Activated naive CD4-positive, alpha-beta T cell treated with anti-CD3 and anti-CD28 coated beads, Interleukin-2, amount 50 U/mL, for 24 hours (primary cell): ENCODE data around the gene NHERF1.

Experiments
- H3K27ac Mint-ChIP-seq: one replicate; pipeline ENCODE4 v1.8.0; 2021; ENCODE audit warnings: mild to moderate bottlenecking, mixed read lengths
- H3K27me3 Mint-ChIP-seq: one replicate; pipeline ENCODE4 v1.8.0; 2021; ENCODE audit warnings: mixed read lengths
- H3K36me3 Mint-ChIP-seq: one replicate; pipeline ENCODE4 v1.8.0; 2021; ENCODE audit warnings: mixed read lengths
- H3K4me1 Mint-ChIP-seq: one replicate; pipeline ENCODE4 v1.8.0; 2021; ENCODE audit warnings: mixed read lengths
- H3K4me3 Mint-ChIP-seq: one replicate; pipeline ENCODE4 v1.8.0; 2021; ENCODE audit warnings: mild to moderate bottlenecking, mixed read lengths
- H3K9me3 Mint-ChIP-seq: one replicate; pipeline ENCODE4 v1.8.0; 2021; ENCODE audit warnings: mixed read lengths

Gene NHERF1

DNA sequence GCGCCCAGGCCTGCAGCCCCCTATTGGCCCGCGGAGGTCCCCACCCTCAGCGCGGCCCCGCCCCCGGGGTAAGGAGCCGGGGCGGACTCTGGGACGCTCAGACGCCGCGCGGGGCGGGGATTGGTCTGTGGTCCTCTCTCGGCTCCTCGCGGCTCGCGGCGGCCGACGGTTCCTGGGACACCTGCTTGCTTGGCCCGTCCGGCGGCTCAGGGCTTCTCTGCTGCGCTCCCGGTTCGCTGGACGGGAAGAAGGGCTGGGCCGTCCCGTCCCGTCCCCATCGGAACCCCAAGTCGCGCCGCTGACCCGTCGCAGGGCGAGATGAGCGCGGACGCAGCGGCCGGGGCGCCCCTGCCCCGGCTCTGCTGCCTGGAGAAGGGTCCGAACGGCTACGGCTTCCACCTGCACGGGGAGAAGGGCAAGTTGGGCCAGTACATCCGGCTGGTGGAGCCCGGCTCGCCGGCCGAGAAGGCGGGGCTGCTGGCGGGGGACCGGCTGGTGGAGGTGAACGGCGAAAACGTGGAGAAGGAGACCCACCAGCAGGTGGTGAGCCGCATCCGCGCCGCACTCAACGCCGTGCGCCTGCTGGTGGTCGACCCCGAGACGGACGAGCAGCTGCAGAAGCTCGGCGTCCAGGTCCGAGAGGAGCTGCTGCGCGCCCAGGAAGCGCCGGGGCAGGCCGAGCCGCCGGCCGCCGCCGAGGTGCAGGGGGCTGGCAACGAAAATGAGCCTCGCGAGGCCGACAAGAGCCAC is at the start of gene NHERF1:
NHERF1 (plus strand) TSS at position 100 of the 750 bp plus-strand sequence; CDS start at position 319, 219 bp downstream.
- Mint-ChIP-seq H3K4me3 (peak within 1 kb of the TSS; percentile 99), H3K27ac (peak within 1 kb of the TSS; percentile 98), H3K27me3 (no peaks in the 10 kb centered on the region), H3K36me3 (peaks cover 5% of the 10 kb centered on the region), H3K4me1 (peaks cover 73% of the 10 kb centered on the region), H3K9me3 (no peaks in the 10 kb centered on the region)

DNA sequence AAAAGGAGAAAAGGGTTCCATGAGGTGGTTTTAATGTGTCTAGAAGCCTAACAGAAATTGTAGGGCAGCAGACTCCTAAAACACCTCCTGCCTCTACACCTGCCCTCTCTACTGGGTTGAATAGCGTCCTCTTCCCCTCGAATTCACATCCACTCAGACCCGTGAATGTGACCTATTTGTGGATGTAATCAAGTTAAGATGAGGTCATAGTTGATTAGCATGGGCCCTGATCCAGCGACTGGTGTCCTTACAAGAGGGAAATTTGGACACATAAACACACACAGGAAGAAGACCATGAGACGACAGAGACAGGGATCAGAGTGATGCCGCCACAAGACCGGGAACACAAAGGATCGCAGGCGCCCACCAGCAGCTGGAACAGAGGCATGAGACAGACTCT is 49.2 kb upstream of the NHERF1 start:
- no peak overlapping the region for H3K4me3 Mint-ChIP-seq
- no peaks in the 10 kb centered on the region for H3K4me1 Mint-ChIP-seq
- no peak overlapping the region for H3K27ac Mint-ChIP-seq
- H3K9me3 Mint-ChIP-seq: no peaks in the 10 kb centered on the region
- no peaks in the 10 kb centered on the region for H3K36me3 Mint-ChIP-seq
- H3K27me3 Mint-ChIP-seq: no peaks in the 10 kb centered on the region

DNA sequence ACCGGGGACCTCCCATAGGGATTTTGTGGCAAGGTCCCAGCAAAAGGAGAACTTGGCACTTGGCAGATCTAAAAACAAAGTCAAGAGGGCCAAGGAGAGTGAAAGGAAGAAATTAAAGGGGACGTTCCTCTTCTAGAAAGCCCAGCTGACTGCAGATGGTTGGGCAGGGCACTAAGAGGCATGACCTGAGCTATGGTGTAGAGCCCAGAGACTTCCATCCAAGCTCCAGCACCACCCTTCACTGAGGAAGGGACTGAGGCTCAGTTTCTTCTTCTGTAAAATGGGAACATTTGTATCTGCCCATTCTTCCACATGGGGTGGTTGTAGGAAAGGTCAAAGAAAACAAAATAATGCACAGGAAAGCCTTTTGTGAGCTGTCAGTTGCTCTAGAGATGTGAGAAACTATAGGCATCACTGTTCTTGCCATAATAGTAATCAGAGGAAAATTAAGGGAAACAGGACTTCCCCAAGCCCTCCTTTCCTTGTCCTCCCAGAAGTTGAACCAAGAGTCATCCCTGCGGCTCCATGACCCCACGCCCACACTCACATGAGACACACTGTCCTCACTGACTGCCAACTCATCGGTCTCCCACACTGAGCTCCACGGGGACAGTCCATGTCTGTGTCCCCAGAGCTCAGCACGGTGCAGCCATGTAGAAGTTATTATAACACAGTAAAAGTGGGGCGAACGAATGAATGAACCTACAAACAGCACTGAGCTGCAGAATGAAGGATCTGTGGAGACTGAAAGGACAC is 46.1 kb upstream of the NHERF1 start:
- Mint-ChIP-seq H3K9me3 (no peaks in the 10 kb centered on the region), H3K27me3 (no peaks in the 10 kb centered on the region), H3K4me3 (no peak overlapping the region), H3K4me1 (no peaks in the 10 kb centered on the region), H3K27ac (peak overlapping the region; percentile 14), H3K36me3 (no peaks in the 10 kb centered on the region)

DNA sequence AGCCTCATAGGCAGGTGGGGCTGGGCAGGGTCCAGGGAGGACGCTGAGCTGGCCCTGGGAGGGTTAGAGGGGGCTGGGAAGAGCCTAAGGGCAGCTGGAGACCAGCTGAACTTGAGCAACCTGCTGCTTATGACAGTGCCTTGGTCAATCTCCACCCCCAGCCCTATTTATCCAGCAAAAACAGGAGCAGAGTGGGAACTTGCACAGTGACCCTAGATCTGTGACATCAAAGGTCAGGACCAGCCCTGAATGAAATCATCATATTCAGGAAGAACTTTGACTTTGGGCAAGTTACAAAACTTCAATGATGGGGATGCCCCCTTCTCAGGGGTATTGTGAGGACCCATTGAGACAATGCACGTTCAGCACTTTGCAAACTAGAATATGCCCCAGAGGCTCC is 45.1 kb upstream of the NHERF1 start:
- Mint-ChIP-seq H3K27me3 (no peaks in the 10 kb centered on the region), H3K9me3 (no peaks in the 10 kb centered on the region), H3K4me1 (no peaks in the 10 kb centered on the region), H3K36me3 (no peaks in the 10 kb centered on the region), H3K4me3 (no peak overlapping the region), H3K27ac (no peak overlapping the region)

DNA sequence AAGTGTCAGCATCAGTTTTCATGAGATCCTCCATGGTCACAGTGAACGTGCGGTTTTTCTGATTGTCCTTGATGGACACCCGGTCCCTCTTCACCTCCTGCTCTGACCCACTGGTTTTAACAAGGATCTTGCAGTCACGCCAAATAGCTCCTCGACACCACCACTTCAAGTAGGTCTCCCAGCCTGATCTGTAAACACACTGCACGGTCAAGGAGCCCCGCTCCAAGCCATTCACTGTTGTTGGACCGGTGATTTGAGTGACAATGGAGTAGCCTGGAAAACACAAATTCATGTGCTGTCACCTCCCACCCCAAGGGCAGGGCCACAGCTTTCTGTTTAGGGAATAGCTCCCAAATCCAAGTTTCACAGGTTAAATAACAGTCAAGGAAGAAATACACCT is 43.9 kb upstream of the NHERF1 start:
- Mint-ChIP-seq H3K27me3 (no peaks in the 10 kb centered on the region), H3K36me3 (no peaks in the 10 kb centered on the region), H3K27ac (no peak overlapping the region), H3K4me3 (no peak overlapping the region), H3K9me3 (no peaks in the 10 kb centered on the region), H3K4me1 (no peaks in the 10 kb centered on the region)

DNA sequence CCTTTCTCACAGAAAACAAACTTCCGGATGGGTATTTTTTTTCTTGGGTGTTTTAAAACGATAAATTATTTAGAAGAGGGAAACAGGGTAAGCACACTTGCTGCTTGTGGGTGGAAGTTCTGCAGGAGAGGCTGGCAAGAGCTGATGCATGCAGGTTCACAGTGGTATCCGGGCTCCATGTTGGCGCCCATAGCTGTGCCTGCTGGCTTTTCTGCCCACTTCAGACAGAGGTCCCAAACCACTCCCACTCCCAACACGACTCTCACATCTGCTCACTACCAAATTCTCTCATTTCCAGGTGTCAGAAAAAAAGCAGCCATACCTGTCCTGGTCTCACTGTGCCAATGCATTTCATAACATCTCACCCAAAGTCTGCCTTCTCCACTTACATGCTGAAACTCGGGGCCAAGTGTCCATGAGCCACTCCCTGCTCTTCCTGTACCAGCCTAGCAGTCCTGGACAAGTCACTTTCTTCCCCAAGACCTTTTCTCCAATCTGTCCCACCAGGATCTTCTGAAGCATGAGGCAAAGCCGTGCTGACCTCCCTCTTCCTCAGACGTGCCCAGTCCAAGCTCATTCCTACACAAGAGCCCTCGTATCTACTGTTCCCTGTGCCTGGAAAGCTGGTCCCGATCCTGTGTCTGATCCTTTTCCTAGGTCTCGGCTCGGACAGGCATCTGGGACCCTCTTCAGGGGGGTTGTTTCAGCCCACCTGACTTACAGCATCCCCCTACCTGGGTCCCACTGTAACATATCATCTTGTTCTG is 37.2 kb upstream of the NHERF1 start:
- no peaks in the 10 kb centered on the region for H3K9me3 Mint-ChIP-seq
- no peak overlapping the region for H3K4me3 Mint-ChIP-seq
- no peak overlapping the region for H3K27ac Mint-ChIP-seq
- peaks cover 6% of the 10 kb centered on the region for H3K4me1 Mint-ChIP-seq
- H3K27me3 Mint-ChIP-seq: no peaks in the 10 kb centered on the region
- H3K36me3 Mint-ChIP-seq: peaks cover 2% of the 10 kb centered on the region

DNA sequence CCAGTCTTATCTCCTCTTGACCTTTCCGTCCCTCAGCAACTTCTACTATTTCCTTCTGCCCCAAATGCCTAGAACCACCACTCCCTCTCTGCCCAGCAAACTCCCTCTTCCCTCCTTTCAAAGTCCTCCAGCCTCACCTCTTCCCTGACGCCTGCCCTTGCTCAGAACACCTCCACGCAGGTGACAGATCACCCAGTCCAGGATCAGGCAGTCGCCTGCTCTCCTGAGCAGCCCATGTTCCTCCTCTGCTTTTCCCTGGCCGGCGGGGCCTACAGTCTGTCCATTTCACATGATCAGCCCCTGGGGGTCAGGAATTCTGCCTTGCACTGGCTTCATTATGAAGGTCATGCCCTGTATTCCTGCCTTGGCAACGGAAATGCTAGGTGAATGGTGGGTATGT is 36.1 kb upstream of the NHERF1 start:
- Mint-ChIP-seq H3K27ac (peak overlapping the region; percentile 24), H3K4me3 (no peak overlapping the region), H3K9me3 (no peaks in the 10 kb centered on the region), H3K4me1 (peaks cover 6% of the 10 kb centered on the region), H3K36me3 (peaks cover 2% of the 10 kb centered on the region), H3K27me3 (no peaks in the 10 kb centered on the region)

DNA sequence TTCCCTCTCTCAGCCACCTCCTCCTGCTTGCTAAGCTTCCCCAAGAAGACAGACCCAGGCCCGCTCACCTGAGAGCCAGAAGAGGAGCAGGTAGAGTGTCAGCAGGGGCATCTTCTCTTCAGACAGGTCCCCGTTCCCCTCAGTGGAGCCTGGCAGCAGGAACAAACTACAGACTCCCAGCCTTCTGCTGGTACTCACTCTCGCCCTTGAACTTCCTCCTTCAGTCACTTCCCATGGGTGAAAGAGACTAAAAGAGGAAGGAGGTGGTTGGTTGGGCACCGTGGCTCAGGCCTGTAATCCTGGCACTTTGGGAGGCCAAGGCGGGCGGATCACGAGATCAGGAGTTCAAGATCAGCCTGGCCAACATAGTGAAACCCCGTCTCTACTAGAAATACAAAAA is 35.7 kb upstream of the NHERF1 start, which contains the start of gene CD300LF:
CD300LF (minus strand) TSS at position 168 of the 400 bp plus-strand sequence; CDS start at position 111, 57 bp downstream.
- H3K27ac Mint-ChIP-seq: peak within 1 kb of the TSS; percentile 24
- H3K9me3 Mint-ChIP-seq: no peaks in the 10 kb centered on the region
- peaks cover 2% of the 10 kb centered on the region for H3K36me3 Mint-ChIP-seq
- peaks cover 6% of the 10 kb centered on the region for H3K4me1 Mint-ChIP-seq
- no peak within 1 kb of the TSS for H3K4me3 Mint-ChIP-seq
- H3K27me3 Mint-ChIP-seq: no peaks in the 10 kb centered on the region

DNA sequence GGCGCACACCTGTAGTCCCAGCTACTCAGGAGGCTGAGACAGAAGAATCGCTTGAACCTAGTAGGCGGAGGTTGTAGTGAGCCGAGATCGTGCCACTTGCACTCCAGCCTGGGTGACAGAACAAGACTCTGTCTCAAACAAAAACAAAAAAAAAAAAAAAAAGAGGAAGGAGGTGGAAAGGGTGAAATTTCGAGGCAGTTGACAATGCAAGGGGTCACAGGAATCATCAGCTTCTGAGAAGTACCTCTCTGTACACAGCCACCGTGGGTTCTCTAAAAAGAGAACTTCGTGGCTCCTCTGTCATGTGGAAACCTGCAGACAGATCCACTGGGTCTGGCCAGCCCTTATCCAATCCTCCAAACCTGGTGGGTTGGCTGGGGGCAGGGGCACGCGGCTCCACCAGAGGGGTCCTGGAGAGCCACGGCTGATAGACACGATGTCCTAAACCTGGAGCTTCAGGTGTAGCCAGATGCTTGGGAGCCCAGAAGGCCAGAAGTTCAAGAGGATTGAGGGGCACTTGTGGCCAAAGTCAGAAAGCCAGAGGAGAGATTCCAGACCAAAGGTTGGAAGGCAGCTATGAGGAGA is 35.2 kb upstream of the NHERF1 start:
- Mint-ChIP-seq H3K4me3 (no peak overlapping the region), H3K27ac (no peak overlapping the region)

DNA sequence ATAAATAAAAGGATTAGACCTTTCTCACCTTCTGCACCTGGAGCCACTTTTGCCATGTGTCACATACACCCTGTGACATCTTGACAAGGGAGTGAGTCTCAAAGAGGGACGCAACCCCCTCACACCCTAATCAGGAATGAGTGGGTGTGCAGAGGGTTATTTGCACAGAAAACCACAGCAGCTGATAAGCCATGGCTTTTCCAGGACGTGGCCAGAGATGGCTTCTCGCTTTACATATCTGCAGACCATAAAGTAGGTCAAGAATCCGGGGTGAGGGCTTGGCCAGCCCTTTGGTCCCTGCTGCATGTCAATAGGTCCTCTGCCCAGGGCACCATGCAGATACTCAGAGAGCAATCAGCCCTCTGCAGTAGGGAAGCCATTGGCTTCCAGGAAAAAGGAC is 33.3 kb upstream of the NHERF1 start:
- Mint-ChIP-seq H3K9me3 (no peaks in the 10 kb centered on the region), H3K4me1 (peaks cover 6% of the 10 kb centered on the region)

More for the DNA sequence above, 35.2 kb upstream of the NHERF1 start:
- Mint-ChIP-seq H3K27me3 (no peaks in the 10 kb centered on the region), H3K9me3 (no peaks in the 10 kb centered on the region), H3K36me3 (peaks cover 2% of the 10 kb centered on the region), H3K4me1 (peaks cover 6% of the 10 kb centered on the region)

DNA sequence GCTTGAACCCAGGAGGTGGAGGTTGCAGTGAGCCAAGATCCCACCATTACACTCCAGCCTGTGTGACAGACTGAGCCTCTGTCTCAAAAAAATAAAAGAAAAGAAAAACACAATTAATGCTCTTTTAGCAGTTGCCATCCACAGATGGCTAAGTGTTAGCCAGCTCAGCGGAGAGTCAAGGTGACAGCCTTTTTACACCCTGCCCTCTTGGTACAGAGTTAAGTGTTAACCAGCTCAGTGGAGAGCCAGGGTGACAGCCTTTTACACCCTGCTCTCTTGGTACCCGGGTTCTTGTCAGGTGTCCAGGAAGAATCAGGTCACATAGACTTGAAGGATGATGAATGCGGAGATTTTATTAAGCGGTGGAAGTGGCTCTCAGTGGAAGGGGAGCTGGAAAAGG is 27.9 kb upstream of the NHERF1 start:
- H3K4me1 Mint-ChIP-seq: no peaks in the 10 kb centered on the region
- H3K27me3 Mint-ChIP-seq: no peaks in the 10 kb centered on the region
- H3K4me3 Mint-ChIP-seq: no peak overlapping the region
- no peak overlapping the region for H3K27ac Mint-ChIP-seq
- no peaks in the 10 kb centered on the region for H3K9me3 Mint-ChIP-seq
- no peaks in the 10 kb centered on the region for H3K36me3 Mint-ChIP-seq

More for the DNA sequence above, 33.3 kb upstream of the NHERF1 start:
- no peak overlapping the region for H3K27ac Mint-ChIP-seq
- H3K36me3 Mint-ChIP-seq: peaks cover 2% of the 10 kb centered on the region
- no peak overlapping the region for H3K4me3 Mint-ChIP-seq
- no peaks in the 10 kb centered on the region for H3K27me3 Mint-ChIP-seq

DNA sequence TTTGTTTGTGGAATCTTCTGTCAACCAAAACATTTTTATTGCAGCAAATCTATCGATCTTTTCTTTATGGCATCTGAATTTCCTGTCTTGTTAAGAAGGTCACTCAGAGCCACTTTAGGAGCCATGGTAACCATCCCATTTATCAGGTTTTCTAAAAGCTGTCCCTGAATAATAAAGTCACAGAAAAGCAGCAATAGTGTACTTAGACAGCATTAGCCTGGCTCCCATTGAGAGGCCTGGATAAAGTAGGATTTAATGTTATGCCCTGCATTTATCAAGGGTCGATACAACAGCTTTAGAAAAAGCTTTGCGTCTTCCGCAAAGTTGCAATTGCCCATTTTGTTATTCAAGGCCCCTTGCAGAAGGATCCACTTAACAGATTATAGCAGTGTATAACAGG is 25.6 kb upstream of the NHERF1 start:
- Mint-ChIP-seq H3K27ac (no peak overlapping the region), H3K36me3 (no peaks in the 10 kb centered on the region), H3K9me3 (no peaks in the 10 kb centered on the region), H3K27me3 (no peaks in the 10 kb centered on the region), H3K4me1 (no peaks in the 10 kb centered on the region), H3K4me3 (no peak overlapping the region)

DNA sequence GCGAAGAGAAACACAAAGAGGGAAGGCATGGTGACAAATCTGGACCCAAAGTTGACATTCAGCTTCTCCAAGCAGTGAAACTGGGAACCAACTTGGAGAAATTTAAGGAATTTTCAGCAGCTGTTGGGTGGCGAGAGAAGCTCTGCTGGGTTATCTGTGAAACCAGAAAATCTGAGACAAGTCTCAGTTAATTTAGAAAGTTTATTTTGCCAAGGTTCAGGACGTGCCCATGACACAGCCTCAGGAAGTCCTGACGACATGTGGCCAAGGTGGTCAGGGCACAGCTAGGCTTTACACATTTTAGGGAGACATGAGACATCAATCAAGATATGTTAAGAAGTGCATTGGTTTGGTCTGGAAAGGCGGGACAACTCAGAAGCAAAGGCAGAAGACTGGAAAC is 24.5 kb upstream of the NHERF1 start:
- Mint-ChIP-seq H3K9me3 (no peaks in the 10 kb centered on the region), H3K36me3 (no peaks in the 10 kb centered on the region), H3K4me1 (no peaks in the 10 kb centered on the region), H3K27ac (no peak overlapping the region), H3K27me3 (no peaks in the 10 kb centered on the region), H3K4me3 (no peak overlapping the region)

DNA sequence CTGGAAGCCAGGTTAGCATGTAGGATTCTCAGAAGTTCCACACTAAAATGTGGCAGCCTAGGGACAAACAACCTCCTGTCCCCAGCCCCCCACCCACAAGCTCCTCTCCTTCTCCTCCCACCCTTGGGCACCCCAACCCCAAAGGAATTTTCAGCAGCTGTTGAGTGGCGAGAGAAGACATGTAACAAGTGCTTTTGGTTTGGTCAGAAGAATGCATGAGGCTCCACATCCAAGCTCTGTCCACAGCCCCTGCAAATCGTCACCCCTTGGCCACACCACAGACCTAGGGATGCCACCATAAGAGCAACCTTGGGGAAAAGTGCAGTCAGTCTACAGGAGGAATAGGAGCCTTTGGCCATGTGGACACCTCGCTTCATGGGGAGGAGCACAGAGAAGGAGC is 23.3 kb upstream of the NHERF1 start:
- Mint-ChIP-seq H3K27me3 (no peaks in the 10 kb centered on the region), H3K4me1 (no peaks in the 10 kb centered on the region), H3K27ac (no peak overlapping the region), H3K4me3 (no peak overlapping the region), H3K36me3 (no peaks in the 10 kb centered on the region), H3K9me3 (no peaks in the 10 kb centered on the region)

DNA sequence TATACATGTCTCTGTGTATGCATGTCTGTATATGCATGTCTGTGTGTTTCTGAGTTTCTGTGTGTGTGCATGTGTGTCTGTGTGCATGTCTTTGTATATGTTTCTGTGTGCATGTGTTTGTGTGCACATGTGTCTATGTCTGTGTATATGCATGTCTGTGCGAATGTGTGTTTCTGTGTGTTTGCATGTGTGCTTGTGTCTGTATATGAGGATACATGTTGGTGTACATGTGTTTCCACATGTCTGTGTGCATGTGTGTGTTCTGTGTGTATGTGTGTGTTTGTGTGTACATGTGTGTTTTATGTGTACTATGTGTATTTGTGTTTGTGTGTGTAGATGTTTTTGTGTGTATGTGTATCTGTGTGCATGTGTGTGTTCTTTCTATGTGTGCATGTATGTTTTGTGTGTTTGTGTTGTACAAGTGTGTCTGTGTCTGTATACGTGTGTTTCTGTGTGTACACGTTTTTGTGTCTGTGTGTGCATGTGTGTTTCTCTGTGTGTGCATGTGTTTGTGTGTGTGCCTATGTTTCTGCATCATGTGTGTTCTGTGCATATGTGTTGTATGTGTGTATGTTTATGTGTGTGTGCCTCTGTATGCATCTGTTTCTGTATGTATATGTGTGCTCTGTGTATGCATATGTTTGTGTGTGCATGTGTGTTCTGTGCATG is 20.3 kb upstream of the NHERF1 start:
- no peaks in the 10 kb centered on the region for H3K27me3 Mint-ChIP-seq
- no peaks in the 10 kb centered on the region for H3K9me3 Mint-ChIP-seq
- no peaks in the 10 kb centered on the region for H3K4me1 Mint-ChIP-seq
- no peak overlapping the region for H3K27ac Mint-ChIP-seq
- H3K36me3 Mint-ChIP-seq: no peaks in the 10 kb centered on the region
- H3K4me3 Mint-ChIP-seq: no peak overlapping the region
